ENCODE measurements around the gene CCL4L2. TPM values are rescaled to one million over a fixed set of nuclear protein-coding genes. Genes with fewer than 3 reads are reported as not detected.
"Not testable (repeated sequence)": the region's sequence is repeated elsewhere in the genome, so short reads cannot be mapped to it uniquely, and the experiment has no call there.

CCL4L2 gene
- total and polyA plus RNA-seq, 2 of the 8 experiments (the other 6 are each of a cell fraction or from before 2014, with no cell fraction given), result not detected

DNA sequence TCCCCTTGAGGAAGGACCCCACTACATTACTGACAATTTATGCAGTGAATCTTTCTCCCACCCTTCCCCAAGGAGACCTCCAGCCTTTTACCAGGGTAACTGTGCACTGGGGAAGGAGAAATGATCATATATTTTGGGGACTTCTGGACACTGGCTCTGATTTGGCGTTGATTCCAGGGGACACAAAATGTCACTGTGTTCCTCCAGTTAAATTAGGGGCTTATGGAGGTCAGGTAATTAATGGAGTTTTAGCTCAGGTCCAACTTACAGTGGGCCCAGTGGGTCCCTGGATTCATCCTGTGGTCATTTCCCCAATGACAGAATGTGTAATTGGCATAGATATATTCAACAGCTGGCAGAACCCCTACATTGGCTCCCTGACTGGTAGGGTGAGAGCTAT lies 8.7 kb downstream of the CCL4L2 start:
- H3K4me1 ChIP-seq (replicated peaks in 1 of 4; ENCODE audit: control insufficient read depth in 3 of 4, insufficient read depth in 4 of 4, low read length in 3 of 4); H3K36me3 ChIP-seq (ENCODE audit: control insufficient read depth in 2 of 4, insufficient read depth in 4 of 4, low read length in 3 of 4); H3K23ac ChIP-seq (ENCODE audit: insufficient read length); H2BK120ac ChIP-seq (replicated peaks; ENCODE audit: low read depth, low read length); CTCF ChIA-PET (ENCODE audit: partially characterized antibody); H2BK5ac ChIP-seq (ENCODE audit: low read depth, low read length); DNase-seq (ENCODE audit: low read depth in 1 of 2, low spot score in 2 of 2); H2AFZ ChIP-seq (ENCODE audit: low read length); H3K4me2 ChIP-seq (ENCODE audit: insufficient read depth in 1 of 2, low read depth in 2 of 2, low read length in 2 of 2); H4K91ac ChIP-seq (replicated peaks; ENCODE audit: insufficient read length, low read length); H3K56ac ChIP-seq (replicated peaks; ENCODE audit: insufficient read length, low read depth, low read length); H3K9ac ChIP-seq (replicated peaks in 1 of 4; ENCODE audit: extremely low read depth in 1 of 4, low read depth in 3 of 4, low read length in 3 of 4); H3K79me2 ChIP-seq (ENCODE audit: control insufficient read depth in 1 of 2, insufficient read depth in 2 of 2, low read length in 2 of 2); H3K14ac ChIP-seq (ENCODE audit: insufficient read length); H3K23me2 ChIP-seq (ENCODE audit: low read depth, low read length); H2AK5ac ChIP-seq (ENCODE audit: low read depth, low read length); H4K5ac ChIP-seq (ENCODE audit: insufficient read length, low read depth, low read length); H3K27me3 ChIP-seq (replicated peaks in 1 of 4; ENCODE audit: control insufficient read depth in 3 of 4, extremely low read depth in 1 of 4, insufficient read depth in 3 of 4, low read length in 3 of 4); H3K18ac ChIP-seq (ENCODE audit: extremely low read depth, low read length); FAIRE-seq; H3K27ac ChIP-seq (ENCODE audit: low read depth, low read length); H2BK15ac ChIP-seq (ENCODE audit: low read length); POLR2A ChIA-PET (ENCODE audit: partially characterized antibody); H3K79me1 ChIP-seq (ENCODE audit: low read depth, low read length); H2BK20ac ChIP-seq (ENCODE audit: low read length); H3K4ac ChIP-seq (replicated peaks; ENCODE audit: insufficient read length, low read depth, low read length); H4K20me1 ChIP-seq (replicated peaks in 1 of 2; ENCODE audit: control insufficient read depth in 1 of 2, insufficient read depth in 2 of 2, low read length in 2 of 2); H2BK12ac ChIP-seq (ENCODE audit: low read depth, low read length); H3K4me3 ChIP-seq (ENCODE audit: extremely low read depth in 1 of 4, insufficient read depth in 2 of 4, low read depth in 3 of 4, low read length in 4 of 4); H4K8ac ChIP-seq (ENCODE audit: extremely low read depth, insufficient read depth, low read length): not testable (repeated sequence)
- H3K9me3 ChIP-seq (ENCODE audit: insufficient read depth in 2 of 2, low read depth in 1 of 2, low read length in 1 of 2), result peaks cover 18 to 30% of the 10 kb centered on the region in 2 experiments; a peak in 3 of 4 replicates
- WGBS, 2 experiments (ENCODE audit: extremely low coverage in 1 of 2, insufficient coverage in 1 of 2, insufficient read length in 1 of 2, insufficient replicate concordance in 2 of 2, low coverage in 1 of 2, low lambda C conversion rate in 2 of 2, missing lambda C conversion rate in 1 of 2), result 100% methylated on average over 1 of the region's 1 CpG; no CpG with 5 or more reads in 1 of the 2 experiments

DNA sequence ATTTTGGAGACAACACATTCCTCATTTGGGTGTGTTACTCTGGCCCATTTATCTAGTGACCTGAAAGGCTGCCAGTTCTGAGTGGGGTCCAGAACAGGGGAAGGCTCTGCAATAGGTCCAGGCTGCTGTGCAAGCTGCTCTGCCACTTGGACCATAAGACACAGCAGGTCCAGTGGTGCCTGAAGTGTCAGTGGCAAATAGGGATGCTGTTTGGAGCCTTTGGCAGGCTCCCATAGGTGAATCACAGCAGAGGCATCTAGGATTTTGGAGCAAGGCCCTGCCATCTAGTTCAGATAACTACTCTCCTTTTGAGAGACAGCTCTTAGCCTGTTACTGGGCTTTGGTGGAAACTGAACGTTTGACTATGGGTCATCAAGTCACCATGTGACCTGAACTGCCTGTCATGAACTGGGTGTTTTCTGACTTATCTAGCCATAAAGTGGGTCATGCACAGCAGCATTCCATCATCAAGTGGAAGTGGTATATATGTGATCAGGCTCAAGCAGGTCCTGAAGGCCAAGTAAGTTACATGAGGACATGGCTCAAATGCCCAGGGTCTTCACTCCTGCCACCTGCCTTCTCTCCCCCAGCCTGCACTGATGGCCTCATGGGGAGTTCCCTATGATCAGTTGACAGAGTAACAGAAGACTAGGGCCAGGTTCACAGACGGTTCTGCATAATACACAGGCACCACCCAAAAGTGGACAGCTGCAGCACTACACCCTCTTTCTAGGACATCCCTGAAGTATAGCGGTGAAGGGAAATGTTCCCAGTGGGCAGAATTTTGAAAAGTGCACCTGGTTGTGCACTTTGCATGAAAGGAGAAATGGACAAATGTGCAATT lies 10.1 kb downstream of the CCL4L2 start:
- FAIRE-seq; H2AK5ac ChIP-seq (ENCODE audit: low read depth, low read length); H4K91ac ChIP-seq (replicated peaks; ENCODE audit: insufficient read length, low read length); H3K4me1 ChIP-seq (replicated peaks in 1 of 4; ENCODE audit: control insufficient read depth in 3 of 4, insufficient read depth in 4 of 4, low read length in 3 of 4); H3K56ac ChIP-seq (replicated peaks; ENCODE audit: insufficient read length, low read depth, low read length); H3K14ac ChIP-seq (ENCODE audit: insufficient read length); H3K27ac ChIP-seq (ENCODE audit: low read depth, low read length); H4K20me1 ChIP-seq (replicated peaks in 1 of 2; ENCODE audit: control insufficient read depth in 1 of 2, insufficient read depth in 2 of 2, low read length in 2 of 2); H3K4me2 ChIP-seq (ENCODE audit: insufficient read depth in 1 of 2, low read depth in 2 of 2, low read length in 2 of 2); H3K36me3 ChIP-seq (ENCODE audit: control insufficient read depth in 2 of 4, insufficient read depth in 4 of 4, low read length in 3 of 4); H2BK12ac ChIP-seq (ENCODE audit: low read depth, low read length); H4K5ac ChIP-seq (ENCODE audit: insufficient read length, low read depth, low read length); H2BK20ac ChIP-seq (ENCODE audit: low read length); H3K79me1 ChIP-seq (ENCODE audit: low read depth, low read length); H2BK120ac ChIP-seq (replicated peaks; ENCODE audit: low read depth, low read length); H3K4ac ChIP-seq (replicated peaks; ENCODE audit: insufficient read length, low read depth, low read length); H3K23me2 ChIP-seq (ENCODE audit: low read depth, low read length); DNase-seq (ENCODE audit: low read depth in 1 of 2, low spot score in 2 of 2); H3K9ac ChIP-seq (replicated peaks in 1 of 4; ENCODE audit: extremely low read depth in 1 of 4, low read depth in 3 of 4, low read length in 3 of 4); CTCF ChIA-PET (ENCODE audit: partially characterized antibody); H3K27me3 ChIP-seq (replicated peaks in 1 of 4; ENCODE audit: control insufficient read depth in 3 of 4, extremely low read depth in 1 of 4, insufficient read depth in 3 of 4, low read length in 3 of 4); H2BK5ac ChIP-seq (ENCODE audit: low read depth, low read length); H4K8ac ChIP-seq (ENCODE audit: extremely low read depth, insufficient read depth, low read length); H2BK15ac ChIP-seq (ENCODE audit: low read length); H3K18ac ChIP-seq (ENCODE audit: extremely low read depth, low read length); H3K4me3 ChIP-seq (ENCODE audit: extremely low read depth in 1 of 4, insufficient read depth in 2 of 4, low read depth in 3 of 4, low read length in 4 of 4); H2AFZ ChIP-seq (ENCODE audit: low read length); H3K23ac ChIP-seq (ENCODE audit: insufficient read length); POLR2A ChIA-PET (ENCODE audit: partially characterized antibody); H3K79me2 ChIP-seq (ENCODE audit: control insufficient read depth in 1 of 2, insufficient read depth in 2 of 2, low read length in 2 of 2): not testable (repeated sequence)
- peaks cover 18 to 30% of the 10 kb centered on the region in 2 experiments; a peak in 3 of 4 replicates for H3K9me3 ChIP-seq (ENCODE audit: insufficient read depth in 2 of 2, low read depth in 1 of 2, low read length in 1 of 2)
- 72% methylated on average over 3 of the region's 3 CpGs; no CpG with 5 or more reads in 1 of the 2 experiments for WGBS, 2 experiments (ENCODE audit: extremely low coverage in 1 of 2, insufficient coverage in 1 of 2, insufficient read length in 1 of 2, insufficient replicate concordance in 2 of 2, low coverage in 1 of 2, low lambda C conversion rate in 2 of 2, missing lambda C conversion rate in 1 of 2)

Data from H1 (cell line).